Kidney glomerular epithelial cell (primary cell): ENCODE measurements around the gene HPD.
A peak's percentile ranks its signal among the peaks of the same experiment; 100 is the strongest.
"Not testable (repeated sequence)": the region's sequence is repeated elsewhere in the genome, so short reads cannot be mapped to it uniquely, and the experiment has no call there.

Experiments
- DNase-seq: peaks from one replicate; lab custom pipeline; 2025; lab: John Stamatoyannopoulos, UW

HPD gene

DNA sequence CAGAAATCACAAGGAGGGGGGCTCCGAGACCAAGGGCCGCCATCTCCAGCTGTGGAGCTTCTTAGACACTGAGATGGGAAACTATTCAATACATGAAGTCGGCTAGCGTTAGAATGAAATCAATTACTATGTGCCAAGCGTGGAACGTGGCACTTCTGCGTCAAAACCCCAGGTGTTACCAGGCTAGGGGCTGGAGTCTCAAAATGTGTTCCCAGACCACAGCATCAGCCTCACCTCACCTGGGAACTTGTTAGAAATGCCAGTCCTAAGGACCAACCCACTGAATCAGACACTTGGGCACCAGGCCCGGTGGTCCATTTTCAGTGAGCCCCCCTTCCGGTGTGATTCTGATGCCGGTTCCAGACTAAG, 59.9 kb downstream of the HPD start:
- no peak for DNase-seq

DNA sequence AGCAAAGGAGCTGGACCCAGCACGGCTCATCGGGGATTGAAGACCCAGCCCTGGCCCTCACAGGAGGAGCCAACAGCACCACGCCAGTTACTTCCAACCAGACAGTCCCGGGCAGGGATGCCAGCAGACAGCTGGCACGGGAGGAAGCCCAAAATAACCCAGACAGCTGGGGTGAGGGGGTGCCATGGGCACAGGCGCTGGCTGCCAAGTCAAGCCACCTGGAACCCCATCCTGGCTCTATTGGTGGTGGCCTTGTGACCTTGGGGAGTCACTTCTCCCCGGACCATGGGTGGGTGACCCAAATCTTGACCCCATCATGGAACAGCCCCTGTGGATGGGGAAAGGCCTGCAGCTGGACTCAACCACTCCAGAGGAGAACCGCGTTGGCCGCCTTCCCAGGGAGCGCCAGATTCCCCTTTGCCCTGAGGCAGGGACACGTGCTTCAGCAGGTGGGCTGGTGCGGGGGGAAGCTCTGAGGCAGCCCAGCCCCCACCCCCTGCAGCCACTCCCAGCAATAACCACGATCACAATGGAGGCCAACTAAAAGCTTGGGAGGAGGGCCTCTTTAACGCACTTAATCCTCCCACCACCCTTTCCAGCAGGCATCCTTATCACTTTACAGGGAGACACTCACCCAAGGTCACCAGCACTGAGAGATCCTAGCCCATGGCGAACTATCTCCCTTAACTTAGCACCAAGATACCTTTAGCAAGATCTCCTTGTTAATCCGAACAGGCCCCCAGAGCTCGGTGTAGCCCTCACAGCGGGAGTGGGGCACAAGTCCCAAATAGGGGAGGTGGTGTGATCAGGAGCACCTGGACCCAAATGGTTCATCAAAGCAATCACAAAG, 60.5 kb downstream of the HPD start:
- DNase-seq = no peak

DNA sequence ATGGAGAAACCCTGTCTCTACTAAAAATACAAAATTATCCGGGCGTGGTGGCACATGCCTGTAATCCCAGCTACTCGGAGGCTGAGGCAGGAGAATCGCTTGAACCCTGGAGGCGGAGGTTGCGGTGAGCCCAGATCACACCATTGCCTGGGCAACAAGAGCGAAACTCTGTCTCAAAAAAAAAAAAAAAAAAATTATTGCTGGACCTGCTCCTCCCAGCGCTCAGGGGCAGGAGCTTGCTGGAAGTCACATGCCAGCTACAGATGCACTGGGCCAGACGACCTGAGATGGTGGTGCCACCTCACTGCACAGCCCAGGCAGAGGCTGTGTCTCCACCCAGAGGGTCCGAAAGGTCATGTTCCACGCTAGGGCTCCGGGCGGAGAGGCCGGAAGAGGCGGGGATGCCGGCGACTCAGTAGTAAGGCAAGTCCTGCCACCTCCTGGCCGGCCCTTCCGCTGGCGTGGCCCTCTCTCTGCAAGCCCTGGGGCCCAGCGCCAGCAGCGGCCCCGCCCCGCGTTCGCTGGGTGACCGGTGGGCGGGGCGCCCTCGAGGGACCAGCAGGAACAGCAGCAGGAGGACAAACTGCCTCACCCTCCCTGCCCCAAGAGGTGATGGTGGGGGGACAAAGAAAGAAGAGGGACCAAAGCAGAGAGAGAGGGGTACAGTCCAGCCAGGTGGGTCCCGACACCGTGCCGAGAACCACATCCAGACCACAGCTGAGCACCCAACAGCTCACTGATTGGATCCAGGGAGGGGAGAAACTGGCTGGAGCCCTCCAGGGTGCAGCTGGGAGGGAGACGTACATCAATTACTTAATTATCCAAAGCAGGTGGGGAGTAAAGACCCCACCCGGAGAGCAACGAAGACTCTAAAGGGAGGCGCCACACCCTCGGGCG, 61.6 kb downstream of the HPD start:
- DNase-seq = peak; percentile 84

DNA sequence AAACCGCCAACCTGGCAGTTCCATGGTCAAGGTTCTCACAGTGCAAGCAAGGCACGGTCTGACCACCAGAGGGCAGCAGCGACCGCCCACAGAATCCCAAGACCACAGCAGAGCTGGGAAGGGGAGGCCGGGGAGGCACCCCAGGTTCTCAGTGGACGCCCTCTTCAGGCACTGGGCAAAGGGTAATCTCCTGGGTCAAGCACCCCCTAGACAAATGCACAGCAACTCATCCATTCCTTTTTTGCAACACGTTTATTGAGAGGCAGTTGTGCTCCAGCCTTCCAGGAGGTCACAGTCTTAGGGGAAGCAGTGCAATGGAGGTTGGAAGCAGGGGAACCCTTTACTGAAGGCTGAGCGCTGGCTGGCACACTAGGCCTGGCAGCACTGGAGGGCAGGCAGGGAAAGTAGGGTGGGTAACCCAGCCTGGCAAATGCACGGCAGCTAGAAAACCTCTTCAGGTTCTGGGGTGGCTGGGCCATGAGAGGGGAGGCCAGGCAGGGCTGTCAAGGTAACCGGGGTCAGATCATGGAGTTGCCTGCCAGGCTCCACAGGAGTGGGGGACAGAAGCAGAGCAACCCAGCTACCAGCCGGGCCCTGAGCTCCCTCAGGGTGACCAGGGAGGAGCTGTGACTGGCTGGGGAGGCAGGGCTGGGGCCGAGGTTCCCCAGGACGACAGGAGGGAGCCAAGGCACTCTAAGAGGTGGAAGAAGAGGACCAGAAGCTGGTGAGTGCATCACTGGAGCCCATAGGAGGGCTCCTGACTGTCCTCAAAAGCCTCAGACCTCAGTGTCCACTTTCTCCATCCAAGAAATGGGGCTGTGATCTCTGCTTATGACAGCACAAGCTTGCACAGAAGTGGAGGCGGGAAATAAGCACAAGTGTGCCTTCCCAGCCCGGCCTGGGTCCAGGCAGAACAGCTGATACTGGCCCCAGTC, 63.4 kb downstream of the HPD start:
- DNase-seq = peak; percentile 48

DNA sequence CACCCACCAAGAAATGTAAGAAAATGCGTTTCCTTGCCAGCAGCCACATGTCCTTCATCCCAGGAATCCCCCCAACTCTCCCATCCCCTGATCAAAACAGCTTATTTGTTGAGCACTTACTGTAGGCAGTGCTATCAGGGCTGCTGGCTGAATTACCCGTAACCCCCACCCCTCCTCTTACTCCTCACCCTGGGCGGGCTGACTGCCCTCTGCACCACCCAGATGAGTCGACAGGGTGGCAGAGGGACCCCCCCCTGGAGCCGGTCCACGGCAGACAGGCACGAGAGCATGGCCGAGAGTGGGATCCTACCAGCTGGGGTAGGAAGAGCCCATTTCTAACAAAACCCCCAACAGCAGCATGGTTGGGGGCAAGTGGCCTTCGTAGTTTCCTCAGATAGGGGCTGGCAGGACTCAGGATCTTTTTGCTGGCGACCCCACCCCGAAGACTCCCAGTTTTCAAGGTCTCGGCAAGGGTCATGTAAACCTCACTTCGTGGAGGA, 64.1 kb downstream of the HPD start:
- DNase-seq = no peak

DNA sequence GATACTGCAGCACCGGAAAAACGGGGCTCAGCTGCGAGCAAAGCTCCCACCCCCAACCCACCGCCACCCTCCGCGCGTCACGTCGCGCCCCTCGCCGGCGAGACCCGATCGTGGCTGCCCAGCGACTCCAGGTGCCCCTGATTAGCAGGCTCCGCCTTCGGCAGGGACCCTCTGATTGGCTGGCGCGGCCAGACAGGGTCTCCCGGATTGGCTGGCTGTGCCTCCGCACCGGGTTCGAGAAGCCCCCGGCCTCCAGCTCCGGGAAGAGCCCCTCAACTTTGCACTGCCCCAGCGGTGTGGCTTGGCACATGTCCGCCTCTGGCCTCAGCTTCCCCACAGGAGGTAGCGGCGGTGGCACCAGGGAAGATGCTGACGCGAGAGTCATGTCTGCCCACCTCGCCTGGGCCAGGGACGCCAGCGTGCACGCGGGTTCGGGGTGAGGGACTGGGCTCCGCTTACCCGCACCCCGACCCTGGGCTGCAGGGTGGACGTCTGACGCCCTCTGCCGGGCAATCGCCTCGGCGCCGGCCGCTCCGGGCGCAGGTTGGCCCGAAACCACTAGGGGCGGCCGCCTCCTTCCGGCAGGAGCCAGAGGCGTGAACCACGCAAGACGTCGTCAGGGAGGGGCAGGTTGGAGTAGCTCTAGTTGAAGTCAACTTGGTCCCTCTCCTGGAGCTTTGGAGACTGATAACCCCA, 64.7 kb downstream of the HPD start:
- peak; percentile 90 for DNase-seq

DNA sequence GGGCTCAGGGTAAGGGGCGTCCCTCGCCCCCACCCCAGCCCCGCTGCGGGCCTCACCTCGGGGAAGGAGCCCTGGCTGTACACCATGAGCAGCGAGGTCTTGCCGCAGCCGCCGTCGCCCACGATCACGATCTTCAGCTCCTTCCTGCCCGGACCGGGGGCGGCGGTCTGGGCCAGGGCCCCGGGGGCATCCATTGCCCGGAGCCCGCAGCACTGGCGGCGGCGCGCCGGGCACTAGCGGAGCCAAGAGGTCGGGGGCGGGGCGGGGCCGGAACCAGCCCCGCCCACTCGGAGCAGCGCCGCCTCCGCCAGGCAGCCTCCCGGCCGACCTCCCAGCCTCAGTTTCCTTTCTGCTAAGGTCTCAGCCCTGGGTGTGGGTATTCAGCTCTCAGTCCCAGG, 65.2 kb downstream of the HPD start, which contains the start of gene RHOF:
Gene RHOF, minus strand, starts transcription at position 249 of the 398 bp plus-strand sequence. Its CDS starts 55 bp downstream, at position 194.
- peak; percentile 43 for DNase-seq

DNA sequence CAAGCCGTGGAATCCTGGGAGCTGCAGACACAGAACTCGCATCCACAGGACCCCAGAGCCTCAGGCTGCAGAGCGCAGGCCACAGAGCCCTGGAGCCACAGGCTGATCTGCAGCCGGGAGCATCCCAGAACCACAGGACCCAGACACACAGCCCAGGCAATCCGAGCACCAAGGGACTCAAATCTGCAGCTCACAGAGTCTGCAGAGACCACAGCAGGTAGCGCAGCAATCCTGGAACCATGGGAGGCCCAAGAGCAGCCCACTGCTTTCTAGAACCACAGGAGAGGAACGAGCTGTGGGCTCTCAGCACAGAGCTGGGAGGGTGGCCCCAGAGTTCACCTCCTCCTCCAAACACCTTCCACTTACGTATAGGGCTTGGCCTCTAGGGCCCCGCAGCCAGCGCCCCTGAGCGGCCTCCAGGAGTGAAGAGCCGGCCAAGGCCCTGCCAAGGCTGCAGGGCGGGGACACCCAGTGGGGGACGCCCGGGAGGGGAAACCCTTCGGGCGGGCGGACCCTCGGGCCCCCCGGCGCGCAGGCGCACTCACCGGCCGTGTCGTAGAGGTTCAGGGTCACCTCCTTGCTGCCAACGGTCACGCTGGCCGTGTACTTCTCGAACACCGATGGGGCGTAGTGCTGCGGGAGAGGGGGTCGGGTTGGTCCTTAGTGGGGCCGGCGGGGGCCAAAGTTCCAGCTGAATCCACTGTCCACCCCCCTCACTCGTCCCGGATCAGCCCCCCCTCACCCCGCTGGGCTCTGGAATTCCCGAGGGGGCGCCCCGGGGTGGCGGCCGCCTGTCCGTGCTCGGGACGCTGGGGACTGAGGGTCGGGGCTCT, 65.8 kb downstream of the HPD start:
- no peak for DNase-seq

DNA sequence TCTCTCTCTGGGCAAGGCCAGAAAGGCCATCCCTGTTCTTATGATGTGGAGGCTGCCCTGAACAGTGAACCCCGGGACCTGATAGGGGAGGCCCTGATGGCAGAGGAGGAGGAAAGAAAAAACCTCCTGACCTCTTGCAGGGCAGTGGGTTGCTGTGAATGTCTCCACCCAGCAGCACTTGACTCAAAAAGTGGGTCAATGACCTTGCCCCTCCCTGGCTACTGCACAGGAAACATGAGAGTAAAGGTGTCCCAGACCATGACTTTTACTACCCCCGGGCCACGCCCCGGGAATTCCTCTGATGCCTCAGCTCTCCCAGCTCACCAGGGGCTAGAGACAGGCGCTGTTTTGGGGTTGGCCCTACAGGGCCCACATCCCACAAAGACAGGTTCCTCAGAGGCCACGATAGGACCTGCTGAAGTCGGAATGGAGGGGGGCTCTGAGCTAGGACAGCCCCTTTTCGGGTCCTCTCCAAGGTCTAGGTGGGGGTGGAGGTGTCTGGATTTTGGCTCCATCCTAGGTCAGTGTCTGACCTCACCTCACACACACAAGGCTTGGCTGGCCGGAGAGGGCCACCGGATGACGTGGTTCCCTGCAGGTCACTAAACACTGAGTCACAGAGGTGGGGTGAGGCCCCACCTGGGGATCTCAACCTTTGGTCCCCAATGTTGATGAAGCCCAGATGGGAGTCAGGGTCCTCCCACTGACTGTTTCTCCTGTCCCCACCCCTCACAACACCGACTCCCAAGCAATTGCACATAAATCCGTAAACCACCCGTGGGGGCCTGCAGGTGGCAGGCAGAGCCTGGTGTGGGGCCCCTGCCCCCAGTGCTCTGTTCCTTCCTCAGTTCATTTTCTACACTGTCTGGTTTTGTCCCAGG, 66.7 kb downstream of the HPD start:
- DNase-seq = peak; percentile 19

DNA sequence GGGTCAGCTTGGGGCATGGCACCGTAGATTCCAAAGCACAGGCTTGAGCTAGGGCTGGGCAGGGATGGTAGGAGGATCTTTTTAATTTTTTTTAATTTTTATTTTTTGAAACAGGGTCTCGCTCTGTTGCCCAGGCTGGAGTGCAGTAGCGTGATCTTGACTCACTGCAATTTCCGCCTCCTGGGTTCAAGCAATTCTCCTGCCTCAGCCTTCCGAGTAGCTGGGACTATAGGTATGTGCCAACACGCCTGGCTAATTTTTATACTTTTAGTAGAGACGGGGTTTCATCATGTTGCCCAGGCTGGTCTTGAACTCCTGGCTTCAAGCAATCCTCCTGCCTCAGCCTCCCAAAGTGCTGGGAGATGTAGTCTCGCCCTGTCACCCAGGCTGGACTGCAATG, 67.9 kb downstream of the HPD start:
- DNase-seq = not testable (repeated sequence)

DNA sequence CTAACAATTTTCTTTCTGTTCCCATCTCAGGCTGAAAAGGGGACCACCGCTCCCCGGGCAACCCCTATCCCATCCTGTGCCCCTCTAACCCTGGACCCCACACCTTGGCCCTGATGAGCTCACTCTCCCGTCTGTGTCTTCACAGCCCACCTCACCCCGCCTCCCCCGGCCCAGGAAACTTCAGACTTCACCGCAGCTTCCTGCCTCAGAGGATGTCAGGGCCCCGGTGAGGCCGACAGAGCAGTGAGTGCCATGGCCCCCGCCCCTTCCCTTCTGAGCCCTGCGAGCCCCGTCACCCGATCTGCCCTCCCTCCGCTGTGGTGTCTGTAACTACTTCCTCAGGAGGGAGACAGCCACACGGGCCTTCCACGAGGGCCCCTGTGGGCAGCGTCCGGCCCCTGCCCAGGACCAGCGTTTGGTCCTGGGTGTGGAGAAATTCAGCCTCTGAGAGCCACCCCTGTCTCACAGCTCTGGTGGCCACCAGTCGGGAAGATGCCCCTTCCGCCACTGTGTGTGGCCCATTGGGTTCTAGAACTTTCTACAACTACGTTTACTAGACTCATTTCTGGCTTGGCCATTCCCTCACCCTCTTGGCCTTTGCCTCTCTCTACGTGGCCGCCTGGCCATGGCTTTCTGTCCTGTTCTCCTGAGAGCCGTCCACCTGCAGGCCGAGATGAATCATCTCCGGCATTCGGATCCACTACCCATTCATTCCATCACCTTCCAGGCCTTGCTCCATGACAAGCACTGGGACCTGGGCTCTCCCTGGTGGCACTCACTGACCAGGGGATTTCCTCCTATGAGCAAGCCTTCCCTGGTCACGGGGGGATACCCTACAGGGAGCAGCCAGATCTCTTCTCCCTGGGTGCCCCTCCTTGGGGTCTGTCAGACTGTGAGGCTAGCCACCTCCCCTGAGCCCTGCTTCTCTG, 68.6 kb downstream of the HPD start:
- DNase-seq = no peak
